Measurements from ENCODE around the gene ARHGEF28. TPM values are rescaled to one million over a fixed set of nuclear protein-coding genes. Genes with fewer than 3 reads are reported as not detected.

ARHGEF28 gene
- total RNA-seq, 1 donor from 2014 or later = 66.1 TPM

DNA sequence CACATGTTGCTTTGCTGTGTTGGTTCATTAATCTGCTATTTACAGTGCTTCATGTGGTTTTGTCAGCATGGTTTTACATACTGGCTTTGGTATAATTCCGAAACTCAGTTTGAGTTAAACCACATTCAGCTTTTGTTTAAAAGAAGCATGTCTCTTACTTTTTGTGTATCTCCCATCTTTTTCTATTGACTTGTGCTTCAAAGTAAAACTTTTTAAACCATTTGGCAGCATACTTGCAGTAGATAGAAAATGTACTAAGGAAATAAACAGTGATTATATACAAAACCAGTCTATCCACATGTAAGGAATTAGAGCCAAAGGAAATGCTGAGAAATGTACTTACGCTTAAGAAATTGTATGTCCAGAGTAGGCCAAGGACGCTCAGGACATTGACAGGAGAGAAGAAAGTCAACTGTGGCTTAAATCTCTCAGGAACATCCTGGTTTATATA is 286.9 kb downstream of the ARHGEF28 start:
- TF ChIP-seq, protein P1, sequence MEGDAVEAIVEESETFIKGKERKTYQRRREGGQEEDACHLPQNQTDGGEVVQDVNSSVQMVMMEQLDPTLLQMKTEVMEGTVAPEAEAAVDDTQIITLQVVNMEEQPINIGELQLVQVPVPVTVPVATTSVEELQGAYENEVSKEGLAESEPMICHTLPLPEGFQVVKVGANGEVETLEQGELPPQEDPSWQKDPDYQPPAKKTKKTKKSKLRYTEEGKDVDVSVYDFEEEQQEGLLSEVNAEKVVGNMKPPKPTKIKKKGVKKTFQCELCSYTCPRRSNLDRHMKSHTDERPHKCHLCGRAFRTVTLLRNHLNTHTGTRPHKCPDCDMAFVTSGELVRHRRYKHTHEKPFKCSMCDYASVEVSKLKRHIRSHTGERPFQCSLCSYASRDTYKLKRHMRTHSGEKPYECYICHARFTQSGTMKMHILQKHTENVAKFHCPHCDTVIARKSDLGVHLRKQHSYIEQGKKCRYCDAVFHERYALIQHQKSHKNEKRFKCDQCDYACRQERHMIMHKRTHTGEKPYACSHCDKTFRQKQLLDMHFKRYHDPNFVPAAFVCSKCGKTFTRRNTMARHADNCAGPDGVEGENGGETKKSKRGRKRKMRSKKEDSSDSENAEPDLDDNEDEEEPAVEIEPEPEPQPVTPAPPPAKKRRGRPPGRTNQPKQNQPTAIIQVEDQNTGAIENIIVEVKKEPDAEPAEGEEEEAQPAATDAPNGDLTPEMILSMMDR (IDR thresholded peaks at IDR 0.05; ENCODE audit: insufficient read depth, low read length, poor library complexity, severe bottlenecking) = no peak
- Histone ChIP-seq H3K36me3 (ENCODE audit: control insufficient read depth, insufficient read depth, low read length) (peaks cover 7% of the 10 kb centered on the region), H3K27me3 (ENCODE audit: control insufficient read depth, insufficient read depth, low read length) (no peaks in the 10 kb centered on the region), H3K4me3 (ENCODE audit: low read depth, low read length) (no peak overlapping the region)
- no peak for DNase-seq (ENCODE audit: low read depth)

- TF ChIP-seq, protein P1 (IDR thresholded peaks at IDR 0.05; ENCODE audit: insufficient read depth, low read length, poor library complexity, severe bottlenecking) = no peak
- Histone ChIP-seq H3K27me3 (ENCODE audit: control insufficient read depth, insufficient read depth, low read length) (no peaks in the 10 kb centered on the region), H3K4me3 (ENCODE audit: low read depth, low read length) (no peak overlapping the region), H3K36me3 (ENCODE audit: control insufficient read depth, insufficient read depth, low read length) (peaks cover 7% of the 10 kb centered on the region)
- no peak for DNase-seq (ENCODE audit: low read depth)
Measured at GRCh38 chr5:73913971-73914370, 288.0 kb downstream of the ARHGEF28 start.

GRCh38 chr5:73915345-73915744 is 289.3 kb downstream of the ARHGEF28 start:
- DNase-seq (ENCODE audit: low read depth) = no peak
- Histone ChIP-seq H3K27me3 (ENCODE audit: control insufficient read depth, insufficient read depth, low read length) (no peaks in the 10 kb centered on the region), H3K36me3 (ENCODE audit: control insufficient read depth, insufficient read depth, low read length) (peaks cover 7% of the 10 kb centered on the region), H3K4me3 (ENCODE audit: low read depth, low read length) (no peak overlapping the region)
- TF ChIP-seq, protein P1 (IDR thresholded peaks at IDR 0.05; ENCODE audit: insufficient read depth, low read length, poor library complexity, severe bottlenecking) = no peak

DNA sequence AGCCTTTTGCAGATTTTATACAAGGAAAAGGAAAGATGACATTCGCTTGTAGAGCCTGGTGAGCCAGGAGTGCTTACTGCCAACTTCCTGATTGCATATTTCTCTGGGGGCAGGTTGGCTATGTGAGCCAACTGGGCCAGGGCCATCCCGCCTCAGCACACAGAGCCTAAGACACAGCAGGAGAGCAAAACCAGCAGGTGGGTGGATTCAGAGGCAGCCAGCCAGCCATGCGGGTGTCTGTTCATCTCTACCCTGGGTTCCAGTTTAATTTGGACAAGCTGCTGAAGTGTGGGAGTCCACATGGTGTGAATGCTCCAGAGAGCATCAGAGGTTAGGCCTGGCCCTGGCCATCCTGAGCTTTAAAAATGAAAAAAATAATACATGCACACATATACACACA is 291.4 kb downstream of the ARHGEF28 start:
- TF ChIP-seq, protein P1 (IDR thresholded peaks at IDR 0.05; ENCODE audit: insufficient read depth, low read length, poor library complexity, severe bottlenecking) = no peak
- Histone ChIP-seq H3K27me3 (ENCODE audit: control insufficient read depth, insufficient read depth, low read length) (no peaks in the 10 kb centered on the region), H3K4me3 (ENCODE audit: low read depth, low read length) (no peak overlapping the region), H3K36me3 (ENCODE audit: control insufficient read depth, insufficient read depth, low read length) (peaks cover 6% of the 10 kb centered on the region)
- no peak for DNase-seq (ENCODE audit: low read depth)

DNA sequence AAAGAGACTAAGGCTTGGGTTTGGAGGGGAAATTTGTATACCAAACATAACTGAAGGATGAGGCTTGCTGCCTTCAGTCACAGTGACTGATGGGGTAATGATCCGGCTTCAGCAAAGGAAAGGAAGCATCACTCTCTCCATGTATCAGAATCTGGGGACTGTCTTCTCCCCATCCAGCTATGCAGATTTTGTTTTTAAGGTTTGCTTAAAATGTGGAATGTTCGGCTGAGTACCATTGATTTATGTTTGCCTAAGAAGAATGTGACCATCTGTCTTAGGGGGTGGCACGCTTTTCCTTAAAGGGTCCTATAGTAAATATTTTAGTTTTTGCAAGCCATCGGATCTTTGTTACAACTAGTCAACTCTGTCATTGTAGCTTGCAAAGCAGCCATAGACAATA is 291.9 kb downstream of the ARHGEF28 start:
- no peak overlapping the region for H3K4me3 ChIP-seq (ENCODE audit: low read depth, low read length)
- DNase-seq (ENCODE audit: low read depth) = no peak
- peaks cover 6% of the 10 kb centered on the region for H3K36me3 ChIP-seq (ENCODE audit: control insufficient read depth, insufficient read depth, low read length)
- TF ChIP-seq, protein P1 (IDR thresholded peaks at IDR 0.05; ENCODE audit: insufficient read depth, low read length, poor library complexity, severe bottlenecking) = no peak
- no peaks in the 10 kb centered on the region for H3K27me3 ChIP-seq (ENCODE audit: control insufficient read depth, insufficient read depth, low read length)

GRCh38 chr5:73918791-73919221 is 292.8 kb downstream of the ARHGEF28 start:
- peaks cover 4% of the 10 kb centered on the region for H3K36me3 ChIP-seq (ENCODE audit: control insufficient read depth, insufficient read depth, low read length)
- no peak for DNase-seq (ENCODE audit: low read depth)
- H3K27me3 ChIP-seq (ENCODE audit: control insufficient read depth, insufficient read depth, low read length) = no peaks in the 10 kb centered on the region
- H3K4me3 ChIP-seq (ENCODE audit: low read depth, low read length) = no peak overlapping the region
- TF ChIP-seq, protein P1 (IDR thresholded peaks at IDR 0.05; ENCODE audit: insufficient read depth, low read length, poor library complexity, severe bottlenecking) = no peak

Data from kidney epithelial cell (primary cell).